Gastrocnemius medialis (tissue), 4 donors: ENCODE results near the gene DVL1. TPM values are rescaled to one million over a fixed set of nuclear protein-coding genes. Genes with fewer than 3 reads are reported as not detected.

Experiments
- ATAC-seq, 2 donors: fragments of 150-250 bp; one replicate each; pipeline ENCODE4 v1.9.1; 2016
- DNase-seq, 2 donors: peaks; one replicate each; pipeline ENCODE4 v3.0.0-alpha.2; 2019
- H3K27ac ChIP-seq, 4 donors: fragments of 200-600 bp; sonication (generic); 1 replicate in 1 of 4; 2 replicates in 3 of 4; pipeline ENCODE4 v1.5.1; 2016 to 2018; ENCODE audit warnings: mild to moderate bottlenecking in 2 of 4, moderate library complexity in 1 of 4
- H3K27me3 ChIP-seq, 3 donors: fragments of 200-600 bp; sonication (generic) in 2 of 3; 1 replicate in 1 of 3; 2 replicates in 2 of 3; pipeline versions ENCODE4 v1.5.1 to v1.6.0; 2016 to 2019; ENCODE audit warnings: mild to moderate bottlenecking in 1 of 3, moderate library complexity in 1 of 3
- H3K36me3 ChIP-seq, 2 donors: fragments of 200-600 bp; sonication (generic) in 1 of 2; one replicate each; pipeline ENCODE4 v1.5.1; 2017 to 2018
- H3K4me1 ChIP-seq, 2 donors: fragments of 200-600 bp; sonication (generic) in 1 of 2; one replicate each; pipeline ENCODE4 v1.5.1; 2016 to 2017; ENCODE audit warnings: mild to moderate bottlenecking in 2 of 2
- H3K4me3 ChIP-seq, 4 donors: fragments of 200-600 bp; sonication (generic) in 3 of 4; 1 replicate in 1 of 4; 2 replicates in 3 of 4; pipeline ENCODE4 v1.5.1; 2016 to 2019; ENCODE audit warnings: mild to moderate bottlenecking in 2 of 4
- H3K9me3 ChIP-seq, 3 donors: fragments of 200-600 bp; sonication (generic) in 2 of 3; 1 replicate in 1 of 3; 2 replicates in 2 of 3; pipeline ENCODE4 v1.5.1; 2016 to 2019
- CTCF ChIP-seq, 5 experiments: fragments of 450-650 bp in 3 of 5; fragments of 200-600 bp in 2 of 5; sonication (generic) in 2 of 5; IDR thresholded peaks in 4 of 5; conservative IDR thresholded peaks in 1 of 5; 1 replicate in 4 of 5; 2 replicates in 1 of 5; pipeline ENCODE4 v1.5.1; 2016 to 2019; ENCODE audit warnings: antibody characterized with exemption in 5 of 5, mild to moderate bottlenecking in 3 of 5, moderate library complexity in 3 of 5
- POLR2A ChIP-seq, 2 donors: fragments of 450-650 bp; IDR thresholded peaks; one replicate each; pipeline ENCODE4 v1.6.1; 2017; ENCODE audit warnings: antibody characterized with exemption in 2 of 2, mild to moderate bottlenecking in 2 of 2, moderate library complexity in 2 of 2
- in situ Hi-C, 4 donors: fragments of 200-750 bp; cut with MboI; loops; one replicate each; pipeline versions ENCODE4 v1.15.0 to v1.8.0; 2017; ENCODE audit warnings: low sequenced_read_pairs in 4 of 4
- intact Hi-C: fragments of 100-400 bp; cut with DNase I; formaldehyde crosslinking; loops from one replicate; pipeline ENCODE4 v1.15.1; 2023; ENCODE audit warnings: low total_unique reads
- total RNA-seq, 4 donors: library from RNA; depleted of rRNA; stranded (reverse); fragments of >200 nt; gene quantifications; one replicate each; pipeline versions ENCODE4 v1.1.0 to v1.2.3, GENCODE V29; 2016

The DVL1 gene
- total RNA-seq, 4 donors from 2014 or later = 196 to 311 (median 258) TPM

GRCh38 chr1:1330366-1331067, 18.7 kb downstream of the DVL1 start:
- in situ Hi-C loops = no loop called here
- intact Hi-C loops = no loop called here
- Histone ChIP-seq H3K4me1 (peaks cover 34 to 42% of the 10 kb centered on the region in 2 donors), H3K36me3 (peaks cover 0 to 9% of the 10 kb centered on the region in 2 donors), H3K9me3 (no peaks in the 10 kb centered on the region), H3K27me3 (no peaks in the 10 kb centered on the region), H3K27ac (no peak overlapping the region), H3K4me3 (no peak overlapping the region)
- no peak for ATAC-seq
- TF ChIP-seq POLR2A (IDR thresholded peaks at IDR 0.05) = no peak
- no peak for TF ChIP-seq CTCF (IDR thresholded peaks at IDR 0.05 in 4 of 5, conservative IDR thresholded peaks at IDR 0.05 in 1 of 5)
- no peak for DNase-seq

GRCh38 chr1:1329304-1330210, 19.7 kb downstream of the DVL1 start:
- no peak for TF ChIP-seq CTCF (IDR thresholded peaks at IDR 0.05 in 4 of 5, conservative IDR thresholded peaks at IDR 0.05 in 1 of 5)
- TF ChIP-seq POLR2A (IDR thresholded peaks at IDR 0.05) = no peak
- H3K4me3 ChIP-seq = no peak overlapping the region
- DNase-seq (no peak), ATAC-seq (no peak)
- intact Hi-C loops = no loop called here
- H3K27me3 ChIP-seq = no peaks in the 10 kb centered on the region
- in situ Hi-C loops = no loop called here
- H3K36me3 ChIP-seq = peaks cover 0 to 9% of the 10 kb centered on the region in 2 donors
- peaks cover 37 to 49% of the 10 kb centered on the region in 2 donors for H3K4me1 ChIP-seq
- H3K27ac ChIP-seq = no peak overlapping the region
- H3K9me3 ChIP-seq = no peaks in the 10 kb centered on the region

GRCh38 chr1:1328254-1328653, 21.0 kb downstream of the DVL1 start:
- TF ChIP-seq POLR2A (IDR thresholded peaks at IDR 0.05) = no peak
- no peak for TF ChIP-seq CTCF (IDR thresholded peaks at IDR 0.05 in 4 of 5, conservative IDR thresholded peaks at IDR 0.05 in 1 of 5)
- Histone ChIP-seq H3K4me1 (peaks cover 40 to 46% of the 10 kb centered on the region in 2 donors), H3K9me3 (no peaks in the 10 kb centered on the region), H3K4me3 (no peak overlapping the region), H3K36me3 (peaks cover 0 to 9% of the 10 kb centered on the region in 2 donors), H3K27me3 (no peaks in the 10 kb centered on the region), H3K27ac (no peak overlapping the region)
- in situ Hi-C loops = no loop called here
- no peak for DNase-seq
- intact Hi-C loops = no loop called here
- ATAC-seq = no peak

- no peak for DNase-seq
- H3K27me3 ChIP-seq = no peaks in the 10 kb centered on the region
- no peak overlapping the region for H3K4me3 ChIP-seq
- peaks cover 39 to 51% of the 10 kb centered on the region in 2 donors for H3K4me1 ChIP-seq
- H3K9me3 ChIP-seq = no peaks in the 10 kb centered on the region
- peaks cover 0 to 9% of the 10 kb centered on the region in 2 donors for H3K36me3 ChIP-seq
- no peak for TF ChIP-seq CTCF (IDR thresholded peaks at IDR 0.05 in 4 of 5, conservative IDR thresholded peaks at IDR 0.05 in 1 of 5)
- TF ChIP-seq POLR2A (IDR thresholded peaks at IDR 0.05) = no peak
- intact Hi-C loops = no loop called here
- no peak overlapping the region for H3K27ac ChIP-seq
- no peak for ATAC-seq
- in situ Hi-C loops = no loop called here
Measured at GRCh38 chr1:1327291-1327690, 21.9 kb downstream of the DVL1 start.
